ENCODE data around the gene TPSB2.

- TF ChIP-seq, protein P1, sequence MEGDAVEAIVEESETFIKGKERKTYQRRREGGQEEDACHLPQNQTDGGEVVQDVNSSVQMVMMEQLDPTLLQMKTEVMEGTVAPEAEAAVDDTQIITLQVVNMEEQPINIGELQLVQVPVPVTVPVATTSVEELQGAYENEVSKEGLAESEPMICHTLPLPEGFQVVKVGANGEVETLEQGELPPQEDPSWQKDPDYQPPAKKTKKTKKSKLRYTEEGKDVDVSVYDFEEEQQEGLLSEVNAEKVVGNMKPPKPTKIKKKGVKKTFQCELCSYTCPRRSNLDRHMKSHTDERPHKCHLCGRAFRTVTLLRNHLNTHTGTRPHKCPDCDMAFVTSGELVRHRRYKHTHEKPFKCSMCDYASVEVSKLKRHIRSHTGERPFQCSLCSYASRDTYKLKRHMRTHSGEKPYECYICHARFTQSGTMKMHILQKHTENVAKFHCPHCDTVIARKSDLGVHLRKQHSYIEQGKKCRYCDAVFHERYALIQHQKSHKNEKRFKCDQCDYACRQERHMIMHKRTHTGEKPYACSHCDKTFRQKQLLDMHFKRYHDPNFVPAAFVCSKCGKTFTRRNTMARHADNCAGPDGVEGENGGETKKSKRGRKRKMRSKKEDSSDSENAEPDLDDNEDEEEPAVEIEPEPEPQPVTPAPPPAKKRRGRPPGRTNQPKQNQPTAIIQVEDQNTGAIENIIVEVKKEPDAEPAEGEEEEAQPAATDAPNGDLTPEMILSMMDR (IDR thresholded peaks at IDR 0.05 in 8 of 11, conservative IDR thresholded peaks at IDR 0.05 in 3 of 11) = no peak
- no peak for TF ChIP-seq POLR2A (IDR thresholded peaks at IDR 0.05)
- no peak for TF ChIP-seq POLR2AphosphoS5 (IDR thresholded peaks at IDR 0.05)
Observed at GRCh38 chr16:1224558-1224957, 5.4 kb downstream of the TPSB2 start.
